ENCODE results near the gene P4HA3. TPM values are rescaled to one million over a fixed set of nuclear protein-coding genes. Genes with fewer than 3 reads are reported as not detected.

P4HA3 gene
- total RNA-seq, 1 donor from 2014 or later, result 40.7 TPM

DNA sequence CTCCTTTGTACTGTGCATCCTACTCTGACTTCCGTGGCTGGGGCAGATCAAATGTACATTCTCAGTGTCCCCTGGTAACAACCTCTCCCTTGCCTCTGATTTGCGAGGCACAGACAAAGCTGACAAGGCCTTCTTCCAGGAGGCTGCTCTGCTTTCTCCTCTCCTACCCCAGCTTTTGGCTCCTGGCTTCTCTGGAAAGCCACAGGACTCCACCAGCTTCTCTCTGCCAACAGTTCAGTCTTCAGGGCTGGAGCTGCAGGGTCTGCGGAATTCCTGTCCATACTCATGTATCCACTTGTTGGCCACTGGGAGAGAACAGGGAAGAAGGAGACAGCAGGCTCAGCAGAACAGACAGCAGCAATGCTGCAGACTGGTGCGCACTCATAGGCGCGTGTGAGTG, 44.4 kb downstream of the P4HA3 start:
- DNase-seq (ENCODE audit: low read depth, low spot score), result no peak

- DNase-seq (ENCODE audit: low read depth, low spot score), result no peak
These were observed 46.2 kb downstream of the P4HA3 start for GRCh38 chr11:74265256-74265655.

DNA sequence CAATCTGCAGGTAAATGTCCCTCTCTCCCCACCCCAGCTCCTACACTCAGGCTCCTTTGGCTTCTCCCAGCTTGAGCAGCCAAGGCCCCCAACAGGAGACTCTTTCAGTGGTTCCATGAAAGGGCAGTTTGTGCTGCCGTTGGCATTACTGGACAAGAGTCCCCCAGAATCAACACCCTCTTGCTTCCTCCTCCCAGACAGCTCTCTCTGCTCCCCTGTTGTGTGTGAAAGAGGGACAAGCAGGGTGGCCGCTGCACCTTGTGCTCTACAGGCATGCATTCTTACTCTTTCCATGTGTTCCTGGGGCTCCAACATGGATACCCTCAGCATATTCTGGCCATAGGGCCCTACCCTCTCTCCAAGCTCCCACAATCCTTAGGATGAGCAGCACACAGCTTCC, 48.7 kb downstream of the P4HA3 start:
- DNase-seq (ENCODE audit: low read depth, low spot score), result no peak

DNA sequence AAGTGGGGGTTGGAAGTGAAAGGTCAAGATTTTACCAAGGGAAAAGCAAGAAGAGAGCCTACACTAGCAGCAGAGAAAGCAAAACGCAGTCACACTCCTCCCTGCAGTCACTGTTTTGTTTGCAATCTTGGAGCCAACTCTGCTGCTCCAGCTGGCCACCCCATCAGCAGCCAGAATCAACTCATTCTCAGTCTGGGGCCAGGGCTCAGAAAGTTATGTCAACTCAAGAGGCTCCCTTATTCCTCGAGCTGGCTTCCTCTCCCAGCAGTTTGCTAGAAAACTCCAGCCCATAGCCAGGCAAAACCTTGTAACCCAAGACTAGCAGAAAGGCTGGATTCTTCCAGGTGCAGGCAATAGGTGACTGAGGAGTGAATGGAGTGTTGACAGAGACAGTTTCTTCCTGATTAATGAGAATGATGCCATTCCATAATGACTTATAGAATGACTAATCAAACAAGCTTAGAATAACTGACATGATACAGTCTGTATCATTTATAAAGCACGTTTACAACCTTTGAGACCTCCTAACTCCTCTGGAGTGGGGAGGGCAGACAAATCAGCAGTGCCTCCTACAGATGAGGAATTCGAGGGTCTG, 53.4 kb downstream of the P4HA3 start:
- no peak for DNase-seq (ENCODE audit: low read depth, low spot score)

DNA sequence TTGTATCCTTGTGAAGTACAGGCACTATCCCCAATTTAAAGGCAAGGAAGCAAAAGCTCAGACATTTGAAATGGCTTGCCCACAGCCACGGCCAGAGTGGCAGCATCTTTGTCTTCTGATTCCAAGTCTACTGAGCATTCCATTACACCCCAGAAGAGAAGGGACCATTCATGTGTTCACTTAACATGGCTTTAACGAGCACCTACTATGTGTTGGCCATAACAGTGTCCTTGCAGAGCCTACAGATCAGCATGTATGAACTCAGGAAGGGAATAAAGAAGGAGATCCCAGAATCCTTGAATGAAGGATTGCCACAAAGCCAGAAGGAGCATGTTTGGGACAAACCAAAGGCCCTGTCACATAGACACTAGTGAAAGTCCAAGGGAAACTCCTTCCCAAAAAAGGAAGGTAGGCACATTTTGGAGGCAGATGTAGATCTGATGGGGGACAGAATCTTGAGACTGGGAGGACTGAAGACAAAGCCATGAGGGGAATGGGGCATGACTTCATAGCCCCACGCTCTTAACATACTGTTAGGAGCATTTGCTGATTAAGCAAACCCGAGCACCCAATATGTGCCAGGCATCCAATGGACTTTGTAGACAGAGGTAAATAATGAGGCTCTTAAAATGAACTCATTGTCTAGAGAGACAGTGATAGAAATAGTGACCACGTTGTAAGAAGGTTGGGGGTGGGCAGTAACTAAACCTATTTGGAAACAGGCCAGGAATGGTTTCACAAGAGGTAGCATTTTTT, 54.9 kb downstream of the P4HA3 start:
- no peak for DNase-seq (ENCODE audit: low read depth, low spot score)

DNA sequence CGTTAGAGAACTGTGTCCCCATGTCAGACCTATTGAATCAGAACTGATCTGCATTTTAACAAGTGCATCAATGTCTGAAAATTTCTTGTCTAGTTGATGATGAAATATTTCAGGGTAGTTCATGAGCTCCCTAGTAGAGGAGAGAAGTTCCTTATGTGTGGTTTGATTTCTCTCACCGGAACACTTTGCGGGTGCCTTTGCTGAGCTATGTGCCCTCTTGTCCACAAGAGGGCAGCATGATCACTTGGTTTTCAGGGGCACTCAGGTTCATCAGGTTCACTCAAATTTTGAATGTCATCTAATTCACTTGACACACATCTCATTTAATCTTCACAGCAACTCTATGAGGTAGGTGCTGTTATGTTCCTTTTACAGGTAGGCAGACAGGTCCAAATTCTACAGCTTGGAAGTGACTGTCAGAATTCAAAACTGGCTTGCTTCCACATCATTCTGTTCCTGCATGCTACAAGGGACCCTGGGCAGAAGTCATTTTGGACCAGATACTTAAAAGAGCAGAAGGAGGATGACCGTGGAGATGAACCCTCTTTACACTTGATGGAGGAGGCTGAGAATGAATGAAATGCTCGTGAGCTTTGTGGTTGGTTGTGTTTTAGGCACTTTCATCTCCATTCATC, 55.6 kb downstream of the P4HA3 start:
- peak; percentile 15 for DNase-seq (ENCODE audit: low read depth, low spot score)

DNA sequence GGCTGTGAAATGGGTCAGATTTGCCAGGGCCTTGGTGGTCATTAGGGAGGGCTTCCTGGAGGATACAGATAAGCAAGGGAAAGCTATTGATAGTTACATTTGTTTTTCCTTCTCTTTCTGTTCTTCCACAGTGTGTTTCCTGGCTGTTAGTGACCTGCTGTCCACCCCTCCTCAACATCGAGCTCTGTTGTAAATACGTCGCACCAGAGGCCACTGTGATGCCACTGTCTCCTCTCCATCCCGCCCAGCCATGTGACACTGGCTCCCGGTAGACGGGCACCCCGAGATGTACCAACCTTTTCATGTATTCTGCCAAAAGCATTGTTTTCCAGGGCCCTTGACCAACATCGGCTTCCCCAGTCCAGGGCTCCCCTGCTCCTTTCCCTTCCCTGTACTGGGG, 58.1 kb downstream of the P4HA3 start:
- no peak for DNase-seq (ENCODE audit: low read depth, low spot score)

- DNase-seq (ENCODE audit: low read depth, low spot score), result no peak
These were observed 61.9 kb downstream of the P4HA3 start for GRCh38 chr11:74249496-74249895.

DNA sequence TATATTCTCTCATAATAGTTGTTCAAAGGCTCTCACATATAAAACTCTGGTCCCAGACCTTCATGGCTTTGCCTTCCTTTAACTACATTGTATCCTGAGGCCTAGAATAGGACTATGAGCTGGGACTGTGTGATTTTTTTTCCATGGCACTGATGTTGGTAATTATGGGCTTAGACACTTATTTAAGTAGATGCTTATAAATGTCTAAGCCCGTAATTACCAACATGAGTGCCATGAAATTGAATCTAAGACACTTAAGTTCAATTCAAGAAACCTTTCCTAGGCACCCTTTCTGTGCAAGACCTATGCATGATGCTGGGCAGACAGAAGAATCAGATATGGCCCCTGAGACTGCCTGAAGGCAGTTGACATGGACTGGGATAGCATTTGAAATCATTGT, 63.0 kb downstream of the P4HA3 start:
- DNase-seq (ENCODE audit: low read depth, low spot score), result no peak

- DNase-seq (ENCODE audit: low read depth, low spot score), result no peak
These were observed 73.2 kb downstream of the P4HA3 start for GRCh38 chr11:74238243-74238642.

GRCh38 chr11:74237541-74237940, 73.9 kb downstream of the P4HA3 start:
- DNase-seq (ENCODE audit: low read depth, low spot score), result no peak

DNA sequence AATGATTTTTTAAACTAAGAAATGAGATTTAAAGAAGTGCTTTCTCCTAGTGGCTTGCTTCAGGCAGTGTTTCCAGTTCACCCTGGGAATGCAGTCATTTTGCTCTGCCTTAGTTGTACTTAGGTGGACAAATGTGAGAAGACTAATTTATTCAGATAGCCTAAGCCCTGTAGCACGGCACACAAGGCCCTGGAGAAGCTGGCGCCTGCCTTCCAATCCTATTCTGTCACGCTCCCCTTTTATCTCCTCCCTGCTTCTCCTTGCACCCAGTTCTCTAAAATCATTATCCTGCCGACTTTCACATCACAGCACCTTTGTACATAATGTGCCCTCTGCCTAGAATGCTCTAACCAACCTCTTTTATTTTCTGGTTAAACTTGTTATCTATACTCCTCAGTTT, 76.3 kb downstream of the P4HA3 start:
- DNase-seq (ENCODE audit: low read depth, low spot score), result no peak

DNA sequence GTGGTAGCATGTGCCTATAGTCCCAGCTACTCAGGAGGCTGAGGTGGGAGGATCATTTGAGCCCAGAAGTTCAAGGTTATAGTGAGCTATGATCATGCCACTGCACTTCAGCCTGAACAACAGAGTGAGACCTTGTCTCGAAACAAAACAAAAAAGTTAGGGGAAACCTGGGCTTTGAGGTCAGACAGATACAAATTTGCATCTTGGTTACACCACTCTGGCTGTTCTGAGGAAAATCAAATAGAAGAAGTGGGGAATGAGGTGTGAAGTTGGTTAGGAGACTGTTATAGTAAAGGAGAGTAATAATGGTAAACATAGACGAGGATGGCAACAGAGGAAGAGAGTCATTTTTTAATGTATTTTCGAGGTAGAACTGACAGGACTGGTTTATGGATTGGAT, 77.8 kb downstream of the P4HA3 start:
- no peak for DNase-seq (ENCODE audit: low read depth, low spot score)

GRCh38 chr11:74232311-74232950, 79.0 kb downstream of the P4HA3 start:
- DNase-seq (ENCODE audit: low read depth, low spot score), result no peak

DNA sequence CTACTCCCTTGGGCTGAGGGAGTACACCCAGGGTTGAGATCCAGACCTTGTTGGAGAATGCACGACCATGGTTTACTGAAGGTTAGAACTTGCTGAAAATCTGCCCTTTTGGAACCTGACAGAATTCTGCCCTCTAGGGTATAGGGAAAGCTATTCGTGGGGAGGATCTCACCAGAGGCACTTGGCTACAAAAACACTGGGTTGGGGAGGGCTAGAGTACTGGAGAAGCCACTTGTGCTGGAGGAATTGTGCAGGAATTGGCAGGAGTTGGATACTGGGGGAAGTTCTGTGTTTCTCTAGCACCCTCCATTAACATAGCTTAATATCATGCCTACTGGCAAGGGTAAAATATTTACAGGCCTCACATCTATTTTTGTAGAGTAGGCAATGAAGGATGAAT, 84.5 kb downstream of the P4HA3 start:
- DNase-seq (ENCODE audit: low read depth, low spot score), result no peak

DNA sequence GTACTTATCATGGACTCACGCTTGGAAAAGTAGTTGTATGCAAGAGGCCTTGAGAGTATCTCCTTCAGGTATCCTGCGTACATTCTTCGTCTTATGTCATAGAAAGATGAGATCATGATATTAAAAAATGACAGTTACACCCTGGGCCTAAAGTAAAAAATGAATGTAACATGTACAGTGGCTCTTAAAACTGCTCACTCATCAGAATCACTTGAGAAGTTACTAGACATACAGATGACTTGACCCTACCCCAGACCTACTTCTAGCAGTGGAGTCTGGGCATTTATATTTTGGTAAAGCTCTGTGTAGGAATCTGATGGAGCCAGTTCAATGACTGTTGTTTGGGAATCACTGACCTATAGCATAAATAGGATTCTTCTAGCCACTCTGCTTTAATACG, 85.9 kb downstream of the P4HA3 start:
- no peak for DNase-seq (ENCODE audit: low read depth, low spot score)

- no peak for DNase-seq (ENCODE audit: low read depth, low spot score)
These were observed 89.6 kb downstream of the P4HA3 start for GRCh38 chr11:74221816-74222215.

DNA sequence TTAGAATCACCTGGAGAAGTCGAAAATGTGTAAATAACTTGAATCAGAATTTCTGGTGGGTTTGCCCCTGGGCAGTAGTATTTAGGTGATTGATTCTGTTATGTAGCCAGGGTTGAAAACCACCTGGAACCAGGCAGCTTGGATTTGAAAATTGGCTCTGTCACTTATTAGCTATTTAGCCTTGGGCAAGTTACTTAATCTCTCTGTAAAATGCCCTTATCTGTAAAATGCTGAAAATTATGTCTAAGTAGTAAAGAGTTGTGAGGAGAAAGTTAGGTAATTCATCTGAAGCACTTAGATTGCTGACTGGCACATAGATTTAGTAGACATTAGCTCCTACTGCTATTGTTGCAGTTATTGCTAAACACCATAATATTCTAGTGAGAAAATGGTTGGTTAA, 91.1 kb downstream of the P4HA3 start:
- no peak for DNase-seq (ENCODE audit: low read depth, low spot score)
